Measurements from ENCODE around the gene HOXA6.

DNA sequence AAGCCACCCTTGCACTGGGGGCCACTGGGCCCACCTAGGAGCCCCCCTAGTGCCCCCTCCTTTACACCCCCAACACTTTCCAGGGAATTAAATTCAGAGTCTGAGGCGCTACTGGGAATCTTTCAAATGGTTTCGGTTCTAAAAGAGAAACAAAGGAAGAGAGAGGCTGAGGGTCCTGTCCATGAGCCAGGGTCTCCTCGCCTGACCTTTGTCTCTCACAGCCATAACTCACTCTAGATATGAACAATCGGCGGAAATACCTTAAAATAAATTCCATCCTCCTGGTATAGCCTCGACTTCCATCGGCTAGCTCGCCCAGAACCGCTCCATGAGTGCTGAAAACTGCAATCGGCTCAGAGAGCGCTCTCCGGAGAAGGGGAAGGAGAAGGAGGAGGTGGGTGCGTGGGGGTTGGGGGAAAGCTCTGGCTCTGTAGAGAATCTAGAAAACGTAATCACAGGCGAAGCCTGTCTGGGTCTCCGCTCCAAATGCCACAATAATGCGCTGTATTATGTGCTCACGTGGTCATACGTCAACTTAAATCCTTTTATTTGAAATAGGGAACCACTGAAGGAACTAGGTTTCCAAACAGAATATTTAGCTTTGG, 29.6 kb downstream of the HOXA6 start:
- TF ChIP-seq, protein P1, sequence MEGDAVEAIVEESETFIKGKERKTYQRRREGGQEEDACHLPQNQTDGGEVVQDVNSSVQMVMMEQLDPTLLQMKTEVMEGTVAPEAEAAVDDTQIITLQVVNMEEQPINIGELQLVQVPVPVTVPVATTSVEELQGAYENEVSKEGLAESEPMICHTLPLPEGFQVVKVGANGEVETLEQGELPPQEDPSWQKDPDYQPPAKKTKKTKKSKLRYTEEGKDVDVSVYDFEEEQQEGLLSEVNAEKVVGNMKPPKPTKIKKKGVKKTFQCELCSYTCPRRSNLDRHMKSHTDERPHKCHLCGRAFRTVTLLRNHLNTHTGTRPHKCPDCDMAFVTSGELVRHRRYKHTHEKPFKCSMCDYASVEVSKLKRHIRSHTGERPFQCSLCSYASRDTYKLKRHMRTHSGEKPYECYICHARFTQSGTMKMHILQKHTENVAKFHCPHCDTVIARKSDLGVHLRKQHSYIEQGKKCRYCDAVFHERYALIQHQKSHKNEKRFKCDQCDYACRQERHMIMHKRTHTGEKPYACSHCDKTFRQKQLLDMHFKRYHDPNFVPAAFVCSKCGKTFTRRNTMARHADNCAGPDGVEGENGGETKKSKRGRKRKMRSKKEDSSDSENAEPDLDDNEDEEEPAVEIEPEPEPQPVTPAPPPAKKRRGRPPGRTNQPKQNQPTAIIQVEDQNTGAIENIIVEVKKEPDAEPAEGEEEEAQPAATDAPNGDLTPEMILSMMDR (IDR thresholded peaks at IDR 0.05), result no peak
- TF ChIP-seq ZFX (IDR thresholded peaks at IDR 0.05; ENCODE audit: borderline replicate concordance), result no peak

All from 22Rv1 (cell line).